ENCODE data around the gene PSAP. TPM values are rescaled to one million over a fixed set of nuclear protein-coding genes. Genes with fewer than 3 reads are reported as not detected.

Gene PSAP
- total RNA-seq, 2 donors from 2014 or later, result 488 to 516 TPM

GRCh38 chr10:71831646-71832552 lies 19.2 kb downstream of the PSAP start:
- H3K27me3 ChIP-seq, result no peaks in the 10 kb centered on the region
- no peaks in the 10 kb centered on the region for H3K9me3 ChIP-seq
- no peak overlapping the region for H3K4me3 ChIP-seq
- peaks cover 7 to 39% of the 10 kb centered on the region in 2 donors for H3K36me3 ChIP-seq (replicated peaks in 1 of 2; ENCODE audit: insufficient read depth in 1 of 2, low read depth in 2 of 2)
- no peak overlapping the region for H3K27ac ChIP-seq
- H3K4me1 ChIP-seq, result peaks cover 17% of the 10 kb centered on the region
- intact Hi-C loops (cut with DNase I), result no loop called here
- no peak for DNase-seq
- WGBS, 2 donors, result 90 to 96% methylated on average over 16 to 19 of the region's 19 CpGs
- no peak for ATAC-seq
- no peak for TF ChIP-seq POLR2A (IDR thresholded peaks at IDR 0.05)
- TF ChIP-seq, protein P1, sequence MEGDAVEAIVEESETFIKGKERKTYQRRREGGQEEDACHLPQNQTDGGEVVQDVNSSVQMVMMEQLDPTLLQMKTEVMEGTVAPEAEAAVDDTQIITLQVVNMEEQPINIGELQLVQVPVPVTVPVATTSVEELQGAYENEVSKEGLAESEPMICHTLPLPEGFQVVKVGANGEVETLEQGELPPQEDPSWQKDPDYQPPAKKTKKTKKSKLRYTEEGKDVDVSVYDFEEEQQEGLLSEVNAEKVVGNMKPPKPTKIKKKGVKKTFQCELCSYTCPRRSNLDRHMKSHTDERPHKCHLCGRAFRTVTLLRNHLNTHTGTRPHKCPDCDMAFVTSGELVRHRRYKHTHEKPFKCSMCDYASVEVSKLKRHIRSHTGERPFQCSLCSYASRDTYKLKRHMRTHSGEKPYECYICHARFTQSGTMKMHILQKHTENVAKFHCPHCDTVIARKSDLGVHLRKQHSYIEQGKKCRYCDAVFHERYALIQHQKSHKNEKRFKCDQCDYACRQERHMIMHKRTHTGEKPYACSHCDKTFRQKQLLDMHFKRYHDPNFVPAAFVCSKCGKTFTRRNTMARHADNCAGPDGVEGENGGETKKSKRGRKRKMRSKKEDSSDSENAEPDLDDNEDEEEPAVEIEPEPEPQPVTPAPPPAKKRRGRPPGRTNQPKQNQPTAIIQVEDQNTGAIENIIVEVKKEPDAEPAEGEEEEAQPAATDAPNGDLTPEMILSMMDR (IDR thresholded peaks at IDR 0.05), result no peak

- Histone ChIP-seq H3K27ac (no peak overlapping the region), H3K4me3 (no peak overlapping the region), H3K27me3 (no peaks in the 10 kb centered on the region), H3K4me1 (peaks cover 5% of the 10 kb centered on the region), H3K36me3 (replicated peaks in 1 of 2; ENCODE audit: insufficient read depth in 1 of 2, low read depth in 2 of 2) (peaks cover 10 to 46% of the 10 kb centered on the region in 2 donors), H3K9me3 (no peaks in the 10 kb centered on the region)
- ATAC-seq, result no peak
- intact Hi-C loops (cut with DNase I), result no loop called here
- WGBS, 2 donors, result 84 to 95% methylated on average over 4 of the region's 4 CpGs
- TF ChIP-seq POLR2A (IDR thresholded peaks at IDR 0.05), result no peak
- TF ChIP-seq, protein P1 (IDR thresholded peaks at IDR 0.05), result no peak
- no peak for DNase-seq
Observed at GRCh38 chr10:71830726-71831125, 20.3 kb downstream of the PSAP start.

- WGBS, 2 donors, result 93 to 98% methylated on average over 5 of the region's 5 CpGs
- no peak overlapping the region for H3K27ac ChIP-seq
Observed at GRCh38 chr10:71829896-71830295, 21.2 kb downstream of the PSAP start.

DNA sequence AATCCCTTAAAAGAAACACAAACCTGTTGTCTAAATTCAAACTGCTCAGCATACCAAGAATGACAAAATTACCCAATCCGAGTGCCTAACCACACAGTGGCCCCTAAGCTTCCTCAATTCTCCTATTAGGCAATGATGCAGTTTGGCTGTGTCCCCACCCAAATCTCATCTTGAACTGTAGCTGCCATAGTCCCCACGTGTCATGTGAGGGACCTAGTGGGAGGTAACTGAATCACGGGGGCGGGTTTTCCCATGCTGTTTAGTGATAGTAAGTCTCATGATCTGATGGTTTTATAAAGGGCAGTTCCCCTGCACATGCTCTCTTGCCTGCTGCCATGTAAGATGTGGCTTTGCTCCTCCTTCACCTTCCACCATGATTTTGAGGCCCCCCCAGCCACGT lies 21.9 kb downstream of the PSAP start:
- no peak overlapping the region for H3K27ac ChIP-seq
- no peak overlapping the region for H3K4me3 ChIP-seq
- H3K36me3 ChIP-seq (replicated peaks in 1 of 2; ENCODE audit: insufficient read depth in 1 of 2, low read depth in 2 of 2), result peaks cover 16 to 56% of the 10 kb centered on the region in 2 donors
- no peaks in the 10 kb centered on the region for H3K27me3 ChIP-seq
- peak in 1 of 4 donors; percentile 78 for DNase-seq
- intact Hi-C loops (cut with DNase I), result no loop called here
- no peak for ATAC-seq
- TF ChIP-seq, protein P1 (IDR thresholded peaks at IDR 0.05), result no peak
- no peak for TF ChIP-seq POLR2A (IDR thresholded peaks at IDR 0.05)
- 71 to 83% methylated on average over 5 of the region's 5 CpGs for WGBS, 2 donors
- H3K4me1 ChIP-seq, result no peaks in the 10 kb centered on the region
- H3K9me3 ChIP-seq, result no peaks in the 10 kb centered on the region

More at GRCh38 chr10:71829896-71830295, 21.2 kb downstream of the PSAP start:
- H3K4me3 ChIP-seq, result no peak overlapping the region
- ATAC-seq (no peak), DNase-seq (no peak)
- no peak for TF ChIP-seq POLR2A (IDR thresholded peaks at IDR 0.05)
- TF ChIP-seq, protein P1 (IDR thresholded peaks at IDR 0.05), result no peak
- no peaks in the 10 kb centered on the region for H3K27me3 ChIP-seq
- peaks cover 16 to 50% of the 10 kb centered on the region in 2 donors for H3K36me3 ChIP-seq (replicated peaks in 1 of 2; ENCODE audit: insufficient read depth in 1 of 2, low read depth in 2 of 2)
- intact Hi-C loops (cut with DNase I), result no loop called here
- no peaks in the 10 kb centered on the region for H3K9me3 ChIP-seq
- H3K4me1 ChIP-seq, result no peaks in the 10 kb centered on the region

All from body of pancreas (tissue), 4 donors.